ENCODE results near the gene ERC2. TPM values are rescaled to one million over a fixed set of nuclear protein-coding genes. Genes with fewer than 3 reads are reported as not detected.

The ERC2 gene
- total RNA-seq, 1 donor from 2014 or later: under 0.01 TPM

GRCh38 chr3:55521738-55522421 lies 946.4 kb downstream of the ERC2 start:
- FAIRE-seq: no peak
- TF ChIP-seq CTCF (IDR thresholded peaks at IDR 0.05; ENCODE audit: insufficient read depth, low read length, severe bottlenecking): no peak
- H3K27me3 ChIP-seq (ENCODE audit: control insufficient read depth, insufficient read depth, low read length): peaks cover 1% of the 10 kb centered on the region
- no peaks in the 10 kb centered on the region for H3K36me3 ChIP-seq (ENCODE audit: control insufficient read depth, insufficient read depth, low read length)
- H3K4me3 ChIP-seq (ENCODE audit: low read depth, low read length): no peak overlapping the region
- DNase-seq (ENCODE audit: low read depth): no peak

- TF ChIP-seq CTCF (IDR thresholded peaks at IDR 0.05; ENCODE audit: insufficient read depth, low read length, severe bottlenecking): no peak
- FAIRE-seq (no peak), DNase-seq (ENCODE audit: low read depth) (peak; percentile 14)
- no peak overlapping the region for H3K4me3 ChIP-seq (ENCODE audit: low read depth, low read length)
- H3K36me3 ChIP-seq (ENCODE audit: control insufficient read depth, insufficient read depth, low read length): no peaks in the 10 kb centered on the region
- no peaks in the 10 kb centered on the region for H3K27me3 ChIP-seq (ENCODE audit: control insufficient read depth, insufficient read depth, low read length)
Measured at GRCh38 chr3:55521064-55521737, 947.1 kb downstream of the ERC2 start.

- Histone ChIP-seq H3K36me3 (ENCODE audit: control insufficient read depth, insufficient read depth, low read length) (no peaks in the 10 kb centered on the region), H3K27me3 (ENCODE audit: control insufficient read depth, insufficient read depth, low read length) (no peaks in the 10 kb centered on the region), H3K4me3 (ENCODE audit: low read depth, low read length) (no peak overlapping the region)
- TF ChIP-seq CTCF (IDR thresholded peaks at IDR 0.05; ENCODE audit: insufficient read depth, low read length, severe bottlenecking): no peak
- DNase-seq (ENCODE audit: low read depth): peak; percentile 72
- no peak for FAIRE-seq
Measured at GRCh38 chr3:55519019-55519418, 949.2 kb downstream of the ERC2 start.

GRCh38 chr3:55518451-55518850 lies 949.8 kb downstream of the ERC2 start:
- no peaks in the 10 kb centered on the region for H3K36me3 ChIP-seq (ENCODE audit: control insufficient read depth, insufficient read depth, low read length)
- no peak overlapping the region for H3K4me3 ChIP-seq (ENCODE audit: low read depth, low read length)
- no peak for TF ChIP-seq CTCF (IDR thresholded peaks at IDR 0.05; ENCODE audit: insufficient read depth, low read length, severe bottlenecking)
- FAIRE-seq (no peak), DNase-seq (ENCODE audit: low read depth) (peak; percentile 43)
- no peaks in the 10 kb centered on the region for H3K27me3 ChIP-seq (ENCODE audit: control insufficient read depth, insufficient read depth, low read length)

- no peaks in the 10 kb centered on the region for H3K36me3 ChIP-seq (ENCODE audit: control insufficient read depth, insufficient read depth, low read length)
- FAIRE-seq (no peak), DNase-seq (ENCODE audit: low read depth) (no peak)
Measured at GRCh38 chr3:55516392-55517030, 951.8 kb downstream of the ERC2 start.

More at GRCh38 chr3:55516392-55517030, 951.8 kb downstream of the ERC2 start:
- H3K4me3 ChIP-seq (ENCODE audit: low read depth, low read length): no peak overlapping the region
- TF ChIP-seq CTCF (IDR thresholded peaks at IDR 0.05; ENCODE audit: insufficient read depth, low read length, severe bottlenecking): no peak
- no peaks in the 10 kb centered on the region for H3K27me3 ChIP-seq (ENCODE audit: control insufficient read depth, insufficient read depth, low read length)
